Upper lobe of left lung (tissue), 4 donors: ENCODE results near the gene LRPAP1.
"Not testable (repeated sequence)": the region's sequence is repeated elsewhere in the genome, so short reads cannot be mapped to it uniquely, and the experiment has no call there.

Experiments used
- POLR2A ChIP-seq, 4 donors: fragments of 450-650 bp; IDR thresholded peaks; one replicate each; pipeline ENCODE4 v1.5.1; 2016 to 2017; ENCODE audit warnings: antibody characterized with exemption in 4 of 4, mild to moderate bottlenecking in 2 of 4
- POLR2AphosphoS5 ChIP-seq, 2 donors: sonication (generic); formaldehyde crosslinking; IDR thresholded peaks; one replicate each; pipeline ENCODE4 v1.5.1; 2017; ENCODE audit warnings: antibody characterized with exemption in 2 of 2
- TF ChIP-seq, protein P1 (sequence below), 6 experiments: fragments of 450-650 bp in 4 of 6; fragments of 200-600 bp in 2 of 6; sonication (generic) in 2 of 6; IDR thresholded peaks; one replicate each; pipeline ENCODE4 v1.5.1; 2016 to 2019; ENCODE audit warnings: antibody characterized with exemption in 6 of 6

DNA sequence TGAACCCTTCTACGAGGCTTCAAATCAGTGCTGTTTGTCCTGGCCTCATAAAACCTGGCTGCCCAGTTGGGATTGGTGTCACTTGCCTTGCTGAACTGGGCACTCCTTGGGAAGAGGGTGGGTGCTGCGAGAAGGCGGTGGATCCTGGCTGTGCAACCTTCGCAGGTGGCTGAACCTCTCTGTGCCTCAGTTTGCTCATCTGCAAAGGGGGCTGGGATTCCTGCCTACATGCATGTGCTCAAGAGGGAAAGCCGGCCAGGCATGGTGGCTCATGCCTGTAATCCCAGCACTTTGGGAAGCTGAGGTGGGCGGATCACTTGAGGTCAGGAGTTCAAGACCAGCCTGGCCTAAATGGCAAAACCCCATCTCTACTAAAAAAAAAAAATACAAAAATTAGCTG lies 17.8 kb upstream of the LRPAP1 start:
- not testable (repeated sequence) for TF ChIP-seq POLR2AphosphoS5, POLR2A (IDR thresholded peaks at IDR 0.05)
- TF ChIP-seq, protein P1, sequence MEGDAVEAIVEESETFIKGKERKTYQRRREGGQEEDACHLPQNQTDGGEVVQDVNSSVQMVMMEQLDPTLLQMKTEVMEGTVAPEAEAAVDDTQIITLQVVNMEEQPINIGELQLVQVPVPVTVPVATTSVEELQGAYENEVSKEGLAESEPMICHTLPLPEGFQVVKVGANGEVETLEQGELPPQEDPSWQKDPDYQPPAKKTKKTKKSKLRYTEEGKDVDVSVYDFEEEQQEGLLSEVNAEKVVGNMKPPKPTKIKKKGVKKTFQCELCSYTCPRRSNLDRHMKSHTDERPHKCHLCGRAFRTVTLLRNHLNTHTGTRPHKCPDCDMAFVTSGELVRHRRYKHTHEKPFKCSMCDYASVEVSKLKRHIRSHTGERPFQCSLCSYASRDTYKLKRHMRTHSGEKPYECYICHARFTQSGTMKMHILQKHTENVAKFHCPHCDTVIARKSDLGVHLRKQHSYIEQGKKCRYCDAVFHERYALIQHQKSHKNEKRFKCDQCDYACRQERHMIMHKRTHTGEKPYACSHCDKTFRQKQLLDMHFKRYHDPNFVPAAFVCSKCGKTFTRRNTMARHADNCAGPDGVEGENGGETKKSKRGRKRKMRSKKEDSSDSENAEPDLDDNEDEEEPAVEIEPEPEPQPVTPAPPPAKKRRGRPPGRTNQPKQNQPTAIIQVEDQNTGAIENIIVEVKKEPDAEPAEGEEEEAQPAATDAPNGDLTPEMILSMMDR (IDR thresholded peaks at IDR 0.05): not testable (repeated sequence)
